Measurements from ENCODE around the gene SPTBN1. TPM values are rescaled to one million over a fixed set of nuclear protein-coding genes. Genes with fewer than 3 reads are reported as not detected.
A peak's percentile ranks its signal among the peaks of the same experiment; 100 is the strongest.

Gene SPTBN1
- total and polyA plus RNA-seq, 2 of the 4 experiments (the other 2 are of a cell fraction) = 49.1 to 241 TPM

GRCh38 chr2:54577944-54578647, 122.0 kb downstream of the SPTBN1 start:
- intact Hi-C loops (cut with micrococcal nuclease) (no loop called here), in situ Hi-C loops (cut with MboI; ENCODE audit: low sequenced_read_pairs) (no loop called here), dilution Hi-C loops (cut with HindIII; ENCODE audit: low sequenced_read_pairs, unreplicated experiment) (no loop called here)
- Histone ChIP-seq H2BK5ac (ENCODE audit: low read depth, low read length, poor library complexity, severe bottlenecking) (no peak overlapping the region), H2BK120ac (ENCODE audit: low read depth, low read length) (no peak overlapping the region), H3K18ac (ENCODE audit: low read depth, low read length) (peak overlapping the region; percentile 39; the same call in 1 of the 2 replicates), H3K27ac (ENCODE audit: insufficient read depth, low read length) (no peak overlapping the region), H2AK9ac (replicated peaks; ENCODE audit: low read depth, low read length, poor library complexity) (no peak overlapping the region), H3K14ac (replicated peaks; ENCODE audit: low read depth, low read length) (no peak overlapping the region), H2AK5ac (ENCODE audit: low read depth, low read length) (no peak overlapping the region), H3K23ac (ENCODE audit: low read depth, low read length) (no peak overlapping the region), H3K56ac (ENCODE audit: extremely low read depth, insufficient read depth, low read length) (no peak overlapping the region), H3K4ac (ENCODE audit: low read depth, low read length) (no peak overlapping the region), H3K4me3 (ENCODE audit: insufficient read depth, low read depth, low read length) (no peak overlapping the region), H3K36me3 (ENCODE audit: control insufficient read depth, insufficient read depth, low read length) (peaks cover 1% of the 10 kb centered on the region; the same call in 1 of the 2 replicates), H3K4me1 (ENCODE audit: control insufficient read depth, insufficient read depth, low read length) (peaks cover 23% of the 10 kb centered on the region), H3K27me3 (ENCODE audit: control insufficient read depth, insufficient read depth, low read length) (no peaks in the 10 kb centered on the region), H3K9ac (ENCODE audit: low read depth, low read length) (no peak overlapping the region), H3K4me2 (ENCODE audit: low read depth, low read length) (no peak overlapping the region), H3K9me3 (ENCODE audit: control insufficient read depth, insufficient read depth, low read length) (no peaks in the 10 kb centered on the region), H4K91ac (ENCODE audit: insufficient read depth, low read depth, low read length) (no peak overlapping the region), H4K20me1 (ENCODE audit: insufficient read depth, low read length) (peaks cover 33% of the 10 kb centered on the region; the same call in 1 of the 2 replicates), H2AFZ (replicated peaks; ENCODE audit: low read length, poor library complexity) (no peak overlapping the region), H2BK20ac (ENCODE audit: low read depth, low read length) (no peak overlapping the region), H3K79me1 (ENCODE audit: low read depth in 1 of 2, low read length in 2 of 2) (peaks cover 59 to 86% of the 10 kb centered on the region in 2 experiments), H3K9me1 (ENCODE audit: insufficient read depth, low read length) (peaks cover 32% of the 10 kb centered on the region), H4K8ac (ENCODE audit: low read depth in 2 of 2, low read length in 2 of 2) (no peak overlapping the region), H4K5ac (ENCODE audit: low read depth, low read length) (no peak overlapping the region), H2BK15ac (ENCODE audit: low read depth, low read length) (no peak overlapping the region)
- TF ChIP-seq, protein P1, sequence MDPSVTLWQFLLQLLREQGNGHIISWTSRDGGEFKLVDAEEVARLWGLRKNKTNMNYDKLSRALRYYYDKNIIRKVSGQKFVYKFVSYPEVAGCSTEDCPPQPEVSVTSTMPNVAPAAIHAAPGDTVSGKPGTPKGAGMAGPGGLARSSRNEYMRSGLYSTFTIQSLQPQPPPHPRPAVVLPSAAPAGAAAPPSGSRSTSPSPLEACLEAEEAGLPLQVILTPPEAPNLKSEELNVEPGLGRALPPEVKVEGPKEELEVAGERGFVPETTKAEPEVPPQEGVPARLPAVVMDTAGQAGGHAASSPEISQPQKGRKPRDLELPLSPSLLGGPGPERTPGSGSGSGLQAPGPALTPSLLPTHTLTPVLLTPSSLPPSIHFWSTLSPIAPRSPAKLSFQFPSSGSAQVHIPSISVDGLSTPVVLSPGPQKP (IDR thresholded peaks at IDR 0.05; ENCODE audit: borderline replicate concordance, low read depth, low read length) = no peak
- no peak for TF ChIP-seq FOS (IDR thresholded peaks at IDR 0.05; ENCODE audit: low read depth, low read length)
- no peak for DNase-seq
- 0% methylated on average over 3 of the region's 6 CpGs; no CpG with 5 or more reads in 1 of the 2 experiments for WGBS, 2 experiments (ENCODE audit: extremely low coverage in 2 of 2, insufficient read length in 1 of 2)
- ChIA-PET POLR2A (ENCODE audit: unreplicated experiment) (no interaction called here), CTCF (no interaction called here)
- no peak for ATAC-seq (ENCODE audit: low read depth)
- no TSS peak for BruUV-seq (replicated peaks)

Data from IMR-90 (cell line).